Stimulated activated effector memory CD8-positive, alpha-beta T cell treated with anti-CD3 and anti-CD28 coated beads, Interleukin-12 subunit alpha, Interleukin-12 subunit beta, amount 100 ng/mL, for 72 hours (primary cell): ENCODE results near the gene MOCS3.
A peak's percentile ranks its signal among the peaks of the same experiment; 100 is the strongest.
"Not testable (repeated sequence)": the region's sequence is repeated elsewhere in the genome, so short reads cannot be mapped to it uniquely, and the experiment has no call there.

ENCODE experiments used
- ATAC-seq: fragments of 150-1000 bp; cut with Tn5 transposase; 2 replicates; pipeline ENCODE4 v1.10.0; 2021
- DNase-seq, 2 donors: peaks; one replicate each; pipeline ENCODE4 v3.0.0; 2021 to 2022; ENCODE audit warnings: low spot score in 2 of 2
- H3K27ac Mint-ChIP-seq: one replicate; pipeline ENCODE4 v1.8.0; 2022; ENCODE audit warnings: mild to moderate bottlenecking, mixed read lengths
- H3K36me3 Mint-ChIP-seq: one replicate; pipeline ENCODE4 v1.8.0; 2022; ENCODE audit warnings: mild to moderate bottlenecking, mixed read lengths
- H3K4me1 Mint-ChIP-seq: one replicate; pipeline ENCODE4 v1.8.0; 2022; ENCODE audit warnings: mixed read lengths
- H3K4me3 Mint-ChIP-seq: one replicate; pipeline ENCODE4 v1.8.0; 2022; ENCODE audit warnings: mild to moderate bottlenecking, mixed read lengths
- H3K9me3 Mint-ChIP-seq: one replicate; pipeline ENCODE4 v1.8.0; 2022; ENCODE audit warnings: mixed read lengths

MOCS3 gene

DNA sequence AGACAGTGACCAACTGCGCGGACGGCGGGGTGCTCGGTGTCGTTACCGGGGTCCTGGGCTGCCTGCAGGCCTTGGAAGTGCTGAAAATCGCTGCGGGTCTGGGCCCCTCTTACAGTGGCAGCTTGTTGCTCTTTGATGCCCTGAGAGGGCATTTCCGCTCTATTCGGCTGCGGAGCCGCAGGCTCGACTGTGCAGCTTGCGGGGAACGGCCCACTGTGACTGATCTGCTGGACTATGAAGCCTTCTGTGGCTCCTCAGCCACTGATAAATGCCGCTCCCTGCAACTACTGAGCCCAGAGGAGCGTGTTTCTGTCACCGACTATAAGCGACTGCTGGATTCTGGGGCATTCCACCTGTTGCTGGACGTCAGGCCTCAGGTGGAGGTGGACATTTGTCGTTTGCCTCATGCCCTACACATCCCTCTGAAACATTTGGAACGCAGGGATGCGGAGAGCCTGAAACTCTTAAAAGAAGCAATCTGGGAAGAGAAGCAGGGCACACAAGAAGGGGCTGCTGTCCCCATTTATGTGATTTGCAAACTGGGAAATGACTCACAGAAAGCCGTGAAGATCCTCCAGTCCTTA, 1.0 kb downstream of the MOCS3 start:
- Mint-ChIP-seq H3K9me3 (no peaks in the 10 kb centered on the region), H3K4me1 (peaks cover 41% of the 10 kb centered on the region), H3K27ac (peak overlapping the region; percentile 100), H3K4me3 (peak overlapping the region; percentile 94), H3K36me3 (peaks cover 58% of the 10 kb centered on the region)
- DNase-seq, result no peak
- no peak for ATAC-seq

DNA sequence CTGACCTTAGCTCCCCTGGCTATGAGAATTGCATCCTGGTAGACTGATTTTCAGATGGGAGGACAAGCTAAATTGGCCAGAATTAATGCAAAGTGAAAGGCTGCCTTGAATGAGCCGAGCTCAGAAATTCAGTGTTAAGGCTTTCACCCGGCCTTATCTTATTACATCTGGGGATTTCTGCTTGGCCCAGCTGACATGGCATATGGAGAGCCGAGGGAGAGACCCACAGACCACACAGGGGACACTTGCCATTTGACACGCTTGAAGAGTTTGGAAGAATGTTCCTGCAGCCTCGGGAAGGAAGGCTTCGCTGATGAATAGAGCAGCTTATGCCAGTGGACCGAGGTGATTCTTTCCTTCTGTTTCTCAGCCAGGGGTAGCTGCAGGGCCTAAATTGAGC, 9.0 kb downstream of the MOCS3 start:
- ATAC-seq, result no peak
- Mint-ChIP-seq H3K4me1 (no peaks in the 10 kb centered on the region), H3K9me3 (no peaks in the 10 kb centered on the region), H3K4me3 (no peak overlapping the region), H3K27ac (no peak overlapping the region), H3K36me3 (peaks cover 1% of the 10 kb centered on the region)
- no peak for DNase-seq

DNA sequence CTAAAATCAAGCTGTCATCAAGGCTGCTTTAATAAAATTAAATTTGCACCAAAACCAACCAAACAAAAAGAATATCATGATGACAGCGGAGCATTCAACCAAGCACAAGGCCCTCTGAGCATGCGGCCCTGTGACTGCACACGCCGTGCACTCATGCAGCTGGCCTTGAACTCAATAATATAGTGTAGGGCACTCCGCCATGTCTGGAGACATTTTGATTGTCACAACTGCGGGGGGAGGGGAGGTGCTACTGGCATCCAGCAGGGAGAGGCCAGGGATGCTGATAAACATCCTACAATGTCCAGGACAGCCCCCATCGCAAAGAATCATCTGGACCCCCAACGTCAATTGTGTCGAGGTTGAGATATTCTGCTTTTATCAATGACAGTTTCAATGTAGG, 9.7 kb downstream of the MOCS3 start:
- Mint-ChIP-seq H3K27ac (no peak overlapping the region), H3K4me1 (no peaks in the 10 kb centered on the region), H3K4me3 (no peak overlapping the region), H3K36me3 (no peaks in the 10 kb centered on the region), H3K9me3 (no peaks in the 10 kb centered on the region)
- DNase-seq (no peak), ATAC-seq (no peak)

DNA sequence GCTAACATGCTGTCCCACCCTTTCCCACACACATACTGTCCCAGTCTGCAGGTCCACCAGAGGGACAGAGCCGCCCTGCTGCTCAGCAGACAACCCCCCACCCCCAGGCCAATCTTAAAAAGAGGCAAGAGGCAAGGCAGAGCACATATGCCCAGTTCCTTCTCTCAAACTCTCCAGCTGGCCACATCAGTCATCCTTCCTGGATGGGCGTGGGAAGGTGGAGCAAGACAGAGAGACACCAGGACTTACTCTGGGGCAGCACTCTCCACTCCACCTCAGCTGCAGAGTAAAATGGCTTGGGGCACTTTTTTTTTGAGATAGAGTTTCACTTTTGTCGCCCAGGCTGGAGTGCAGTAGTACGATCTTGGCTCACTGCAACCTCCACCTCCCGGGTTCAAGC, 10.8 kb downstream of the MOCS3 start:
- Mint-ChIP-seq H3K9me3 (no peaks in the 10 kb centered on the region), H3K36me3 (no peaks in the 10 kb centered on the region), H3K4me1 (no peaks in the 10 kb centered on the region), H3K4me3 (no peak overlapping the region), H3K27ac (no peak overlapping the region)
- ATAC-seq (no peak), DNase-seq (no peak)

DNA sequence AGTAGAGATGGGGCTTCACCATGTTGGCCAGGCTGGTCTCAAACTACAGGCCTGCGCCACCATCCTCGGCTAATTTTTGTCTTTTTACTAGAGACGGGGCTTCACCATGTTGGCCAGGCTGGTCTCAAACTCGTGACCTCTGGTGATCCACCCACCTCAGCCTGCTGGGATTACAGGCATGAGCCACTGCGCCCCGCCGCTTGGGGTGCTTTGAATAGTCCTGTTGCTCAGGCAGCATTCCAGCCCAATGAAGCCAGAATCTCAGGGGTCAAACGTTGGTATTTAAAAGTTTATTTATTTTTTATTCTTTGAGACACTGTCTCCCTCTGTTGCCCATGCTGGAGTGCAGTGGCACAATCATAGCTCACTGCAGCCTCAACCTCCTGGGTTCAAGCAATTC, 11.3 kb downstream of the MOCS3 start:
- ATAC-seq, result no peak
- Mint-ChIP-seq H3K9me3 (no peaks in the 10 kb centered on the region), H3K4me3 (no peak overlapping the region), H3K4me1 (no peaks in the 10 kb centered on the region), H3K27ac (no peak overlapping the region), H3K36me3 (no peaks in the 10 kb centered on the region)
- no peak for DNase-seq

DNA sequence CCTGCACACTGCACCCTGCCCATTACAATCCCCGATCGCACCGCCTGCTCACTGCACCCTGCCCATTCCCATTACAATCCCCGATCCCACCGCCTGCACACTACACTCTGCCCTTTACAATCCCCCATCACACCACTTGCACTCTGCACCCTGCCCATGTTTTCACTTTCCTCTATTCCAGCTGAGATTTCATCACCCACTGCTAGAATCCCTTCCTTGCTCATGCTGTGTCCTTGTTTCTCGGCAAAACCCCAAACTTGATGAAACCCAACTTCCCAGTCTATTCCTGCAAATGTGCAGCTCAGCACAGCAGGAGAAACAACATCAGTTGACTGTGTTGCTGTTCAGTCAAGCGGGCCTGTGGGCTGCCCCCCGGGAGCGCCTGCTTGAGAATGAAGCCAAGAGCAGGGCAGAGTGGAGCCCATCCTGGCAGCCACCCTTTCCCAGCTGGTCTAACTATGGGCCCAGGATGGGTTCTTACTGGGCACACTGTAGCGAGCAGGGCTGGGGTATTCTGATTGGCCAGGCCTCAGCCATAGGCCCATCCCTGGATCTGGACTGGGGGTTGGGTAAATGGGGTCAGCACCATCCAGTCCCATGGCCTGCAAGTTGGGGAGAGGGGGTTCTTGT, 17.2 kb downstream of the MOCS3 start:
- no peak for DNase-seq
- ATAC-seq, result no peak
- Mint-ChIP-seq H3K36me3 (no peaks in the 10 kb centered on the region), H3K27ac (no peak overlapping the region), H3K9me3 (no peaks in the 10 kb centered on the region), H3K4me3 (no peak overlapping the region), H3K4me1 (peaks cover 27% of the 10 kb centered on the region)

DNA sequence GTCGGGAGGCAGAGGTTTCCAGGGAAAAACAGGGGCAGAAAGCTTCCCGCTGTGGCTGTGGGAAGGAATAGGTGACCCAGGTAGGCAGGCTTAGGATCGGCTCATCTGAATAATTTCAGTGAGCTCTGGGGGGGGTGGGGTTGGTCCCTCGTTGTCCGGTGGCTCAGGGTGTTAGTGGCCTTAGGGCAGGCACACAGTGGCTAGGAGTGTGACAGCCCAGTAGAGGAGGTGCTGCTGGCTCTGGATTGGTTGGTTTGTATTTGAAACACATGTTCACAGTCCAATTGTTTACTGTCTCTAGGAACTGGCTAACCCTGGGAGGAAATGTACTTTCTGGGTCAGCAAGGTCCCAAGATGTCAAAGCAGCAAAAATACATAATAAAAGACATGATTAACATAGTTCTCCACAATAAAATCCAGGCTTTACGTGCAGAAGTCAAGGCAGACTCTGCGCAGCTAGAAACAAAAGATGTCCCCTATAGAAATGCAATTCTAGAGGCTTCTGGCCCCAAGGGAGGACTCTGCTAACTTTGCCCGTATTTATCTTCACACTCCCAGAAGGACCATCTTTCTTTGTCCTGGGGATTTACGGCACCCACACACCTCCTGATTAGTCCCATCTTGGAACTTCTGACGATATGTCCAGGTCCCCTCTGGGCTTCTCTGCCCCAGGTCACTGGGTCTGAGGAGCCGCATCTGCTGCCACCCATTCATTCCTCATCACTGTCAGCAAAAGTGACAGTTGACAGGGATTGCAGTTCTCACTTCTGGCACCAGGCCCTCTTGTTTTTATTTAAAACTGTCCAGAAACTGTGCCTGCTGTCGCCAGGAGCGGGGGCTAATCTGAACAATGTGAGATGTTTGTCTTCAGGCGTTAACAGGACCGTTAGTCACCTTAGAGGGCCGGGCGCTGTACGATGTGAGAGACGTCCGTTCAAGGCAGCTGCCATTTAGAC, 18.7 kb downstream of the MOCS3 start:
- no peak overlapping the region for H3K4me3 Mint-ChIP-seq
- peaks cover 28% of the 10 kb centered on the region for H3K4me1 Mint-ChIP-seq
- no peaks in the 10 kb centered on the region for H3K36me3 Mint-ChIP-seq
- no peak overlapping the region for H3K27ac Mint-ChIP-seq
- no peaks in the 10 kb centered on the region for H3K9me3 Mint-ChIP-seq
- ATAC-seq, result no peak
- no peak for DNase-seq

DNA sequence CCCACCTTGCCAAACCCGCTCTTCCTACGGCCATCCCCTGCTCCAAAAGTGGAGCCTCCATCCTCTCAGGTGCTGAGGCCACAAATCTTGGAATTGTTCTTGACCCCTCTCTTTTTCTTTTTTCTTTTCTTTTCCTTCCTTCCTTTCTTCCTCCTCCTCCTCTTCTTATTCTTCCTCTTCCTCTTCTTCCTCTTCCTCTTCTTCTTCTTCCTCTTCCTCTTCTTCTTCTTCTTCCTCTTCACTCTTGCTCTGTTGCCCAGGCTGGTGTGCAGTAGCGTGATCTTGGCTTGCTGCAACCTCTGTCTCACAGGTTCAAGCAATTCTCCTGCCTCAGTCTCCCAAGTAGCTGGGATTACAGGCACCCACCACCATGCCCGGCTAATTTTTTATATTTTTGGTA, 19.9 kb downstream of the MOCS3 start:
- not testable (repeated sequence) for H3K9me3 Mint-ChIP-seq, DNase-seq, ATAC-seq, H3K36me3 Mint-ChIP-seq, H3K4me3 Mint-ChIP-seq, H3K27ac Mint-ChIP-seq
- H3K4me1 Mint-ChIP-seq, result peaks cover 28% of the 10 kb centered on the region

DNA sequence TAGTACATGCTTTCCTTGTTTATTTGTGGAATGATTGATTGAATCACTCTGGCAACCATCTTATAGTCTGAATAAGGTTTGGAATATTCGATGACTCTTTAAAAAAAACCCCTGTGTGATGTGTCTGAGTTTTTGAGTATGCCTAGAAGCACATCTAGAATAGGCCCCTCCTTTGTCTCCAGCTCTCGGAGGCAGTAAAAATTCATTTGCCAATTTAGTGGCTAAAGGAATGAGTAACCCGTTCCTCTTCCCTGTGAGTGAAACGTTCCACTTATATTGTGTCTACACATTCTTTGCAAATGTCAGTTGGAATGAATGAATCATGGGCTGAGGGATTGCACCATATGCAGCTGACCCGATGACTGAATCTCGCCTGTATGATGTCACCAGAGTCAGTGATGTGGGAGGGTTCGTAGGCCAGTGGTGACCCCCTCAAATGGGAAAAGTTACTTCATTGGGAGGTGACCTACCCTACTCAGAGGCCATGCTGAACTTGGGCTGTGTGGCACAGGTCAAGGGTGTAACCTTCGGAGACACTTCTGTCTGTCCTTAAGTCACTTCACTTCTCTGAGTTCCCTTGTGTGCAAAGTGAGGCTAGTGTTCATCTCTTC, 21.6 kb downstream of the MOCS3 start:
- ATAC-seq (peak; percentile 94), DNase-seq (peak in 1 of 2 donors; percentile 60)
- Mint-ChIP-seq H3K9me3 (no peaks in the 10 kb centered on the region), H3K4me3 (peak overlapping the region; percentile 50), H3K4me1 (peaks cover 28% of the 10 kb centered on the region), H3K36me3 (no peaks in the 10 kb centered on the region), H3K27ac (peak overlapping the region; percentile 93)

DNA sequence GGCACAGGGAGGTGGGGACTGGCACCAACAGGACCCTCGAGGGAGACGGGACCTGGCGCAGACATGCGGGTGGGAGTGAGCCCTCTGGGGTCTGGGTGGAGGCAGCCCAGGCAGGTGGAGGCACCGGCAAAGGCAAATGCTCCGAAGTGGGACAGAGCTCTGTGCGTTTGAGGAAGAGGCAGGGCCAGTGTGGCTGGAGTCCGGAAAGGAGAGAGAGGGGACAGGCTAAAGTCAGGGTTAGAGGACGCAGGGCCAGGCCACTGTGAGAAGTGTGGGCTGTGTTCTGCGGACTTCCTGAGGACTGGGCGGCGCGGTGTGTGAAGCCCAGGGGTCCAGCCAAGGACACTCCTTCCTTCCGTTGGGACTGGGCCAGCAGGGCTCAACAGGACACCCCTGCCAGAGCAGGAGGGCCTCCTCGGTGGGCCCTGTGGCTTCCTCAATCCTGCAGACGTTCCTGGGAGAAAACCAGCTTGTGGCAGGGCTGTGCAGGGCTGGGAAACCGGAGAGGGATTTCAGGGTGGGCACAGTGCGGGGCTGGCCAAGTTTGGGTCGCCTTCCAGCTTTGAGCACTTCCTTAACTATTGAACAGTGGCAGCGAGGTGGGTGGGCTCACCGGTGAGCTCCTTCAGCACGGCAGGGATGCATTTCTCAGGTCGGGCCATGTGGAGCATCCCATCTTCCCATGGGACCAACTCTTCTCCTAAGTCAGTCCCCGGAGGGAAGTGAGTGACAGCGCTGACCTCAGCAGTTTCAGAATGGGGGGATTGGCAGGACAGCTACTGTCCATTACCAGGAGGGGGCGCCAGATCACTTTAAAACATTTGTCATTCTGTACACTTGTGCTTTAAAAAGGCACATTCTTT, 22.5 kb downstream of the MOCS3 start:
- Mint-ChIP-seq H3K36me3 (no peaks in the 10 kb centered on the region), H3K4me3 (peak overlapping the region; percentile 50), H3K4me1 (peaks cover 28% of the 10 kb centered on the region), H3K9me3 (no peaks in the 10 kb centered on the region), H3K27ac (peak overlapping the region; percentile 93)
- peak; percentile 28 for ATAC-seq
- DNase-seq, result peak; percentile 63 to 81

DNA sequence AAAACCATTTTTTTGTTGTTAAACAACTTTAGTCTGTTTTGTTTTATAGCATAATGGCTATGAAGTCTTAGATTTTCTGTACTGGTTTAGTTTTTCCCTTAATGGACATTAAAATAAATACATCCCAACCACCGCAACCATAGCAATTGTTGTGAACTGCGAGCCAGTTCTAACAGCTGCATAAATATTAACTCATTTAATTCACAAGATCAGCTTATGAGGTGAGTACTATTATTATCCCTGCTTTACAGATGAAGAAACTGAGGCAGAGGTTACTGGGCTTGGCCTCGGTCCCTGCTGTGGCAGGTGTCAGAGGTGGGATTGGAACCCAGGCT, 23.1 kb downstream of the MOCS3 start:
- DNase-seq (no peak), ATAC-seq (no peak)
- no peaks in the 10 kb centered on the region for H3K36me3 Mint-ChIP-seq
- H3K4me1 Mint-ChIP-seq, result peaks cover 28% of the 10 kb centered on the region
- peak overlapping the region; percentile 45 for H3K27ac Mint-ChIP-seq
- no peak overlapping the region for H3K4me3 Mint-ChIP-seq
- H3K9me3 Mint-ChIP-seq, result no peaks in the 10 kb centered on the region

DNA sequence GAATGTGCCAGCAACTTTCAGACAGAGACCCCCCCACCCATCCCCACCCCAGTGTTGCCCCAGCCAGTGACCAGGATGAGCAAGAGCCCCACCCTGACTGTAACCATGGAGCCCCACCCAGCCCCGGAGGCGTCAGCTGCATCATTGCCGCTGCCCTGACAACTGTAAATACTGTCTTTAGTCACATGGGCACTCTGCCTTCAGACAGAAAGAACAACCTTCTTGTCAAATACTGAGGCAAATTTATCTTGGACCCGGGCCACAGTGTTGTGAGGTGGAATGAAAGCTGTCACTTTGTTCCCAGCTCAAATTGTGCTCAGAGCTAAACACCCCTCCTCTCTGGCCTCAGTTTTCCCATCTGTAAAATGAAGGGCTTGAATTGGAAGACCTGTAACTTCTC, 23.7 kb downstream of the MOCS3 start:
- no peak for DNase-seq
- no peak for ATAC-seq
- no peaks in the 10 kb centered on the region for H3K36me3 Mint-ChIP-seq
- no peaks in the 10 kb centered on the region for H3K9me3 Mint-ChIP-seq
- H3K4me1 Mint-ChIP-seq, result peaks cover 28% of the 10 kb centered on the region
- H3K4me3 Mint-ChIP-seq, result no peak overlapping the region
- no peak overlapping the region for H3K27ac Mint-ChIP-seq

DNA sequence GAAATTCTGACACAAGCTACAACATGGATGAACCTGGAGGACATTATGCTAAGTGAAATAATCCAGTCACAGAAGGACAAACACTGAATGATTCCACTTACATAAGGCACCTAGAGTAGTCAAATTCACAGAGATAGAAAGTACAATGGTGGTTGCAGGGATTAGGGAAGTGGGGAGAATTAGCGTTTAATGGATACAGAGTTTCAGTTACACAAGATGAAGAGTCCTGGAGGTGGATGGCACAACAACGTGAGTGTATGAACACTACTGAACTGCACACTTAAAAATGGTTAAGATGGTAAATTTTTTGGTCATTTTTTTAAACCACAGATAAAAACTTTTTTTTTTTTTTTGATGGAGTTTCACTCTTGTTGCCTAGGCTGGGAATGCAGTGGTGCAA, 24.7 kb downstream of the MOCS3 start:
- Mint-ChIP-seq H3K36me3 (no peaks in the 10 kb centered on the region), H3K27ac (no peak overlapping the region)

DNA sequence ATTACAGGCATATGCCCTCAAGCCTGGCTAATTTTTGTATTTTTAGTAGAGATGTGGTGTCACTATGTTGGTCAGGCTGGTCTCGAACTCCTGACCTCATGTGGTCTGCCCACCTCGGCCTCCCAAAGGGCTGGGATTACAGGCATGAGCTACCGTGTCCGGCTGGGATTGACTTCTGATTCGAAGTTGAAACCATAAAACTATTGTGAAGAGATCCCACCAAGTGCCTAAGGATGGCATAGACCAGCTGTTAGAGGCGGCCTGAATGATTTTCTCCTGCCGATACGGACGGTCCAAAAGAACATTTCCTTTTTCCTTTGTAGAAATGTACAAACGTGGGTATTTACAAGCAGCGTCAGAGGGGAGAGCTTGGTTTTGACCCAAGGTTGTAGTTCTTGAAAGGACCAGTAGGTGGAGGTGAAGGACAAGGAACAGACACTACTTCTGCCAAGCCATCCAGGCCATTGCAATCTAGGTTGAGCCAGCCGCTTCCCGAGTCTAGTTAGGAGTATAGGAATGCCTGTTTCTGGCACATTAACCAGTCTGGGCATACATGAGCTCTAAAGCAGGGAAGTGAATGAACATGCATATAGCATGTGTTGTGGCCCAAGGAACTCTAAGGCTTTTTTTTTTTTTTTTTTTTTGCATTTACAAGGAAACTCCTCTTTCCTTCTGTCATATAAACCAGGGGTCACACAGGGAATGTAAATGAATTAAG, 29.0 kb downstream of the MOCS3 start:
- no peaks in the 10 kb centered on the region for H3K9me3 Mint-ChIP-seq
- no peak overlapping the region for H3K4me3 Mint-ChIP-seq
- H3K36me3 Mint-ChIP-seq, result no peaks in the 10 kb centered on the region
- ATAC-seq (peak; percentile 83), DNase-seq (peak; percentile 63 to 81)
- H3K27ac Mint-ChIP-seq, result no peak overlapping the region
- H3K4me1 Mint-ChIP-seq, result no peaks in the 10 kb centered on the region

More for the DNA sequence above, 24.7 kb downstream of the MOCS3 start:
- DNase-seq (no peak), ATAC-seq (no peak)
- no peak overlapping the region for H3K4me3 Mint-ChIP-seq
- no peaks in the 10 kb centered on the region for H3K9me3 Mint-ChIP-seq
- peaks cover 26% of the 10 kb centered on the region for H3K4me1 Mint-ChIP-seq
